ENCODE data around the gene C8B.

Gene C8B

DNA sequence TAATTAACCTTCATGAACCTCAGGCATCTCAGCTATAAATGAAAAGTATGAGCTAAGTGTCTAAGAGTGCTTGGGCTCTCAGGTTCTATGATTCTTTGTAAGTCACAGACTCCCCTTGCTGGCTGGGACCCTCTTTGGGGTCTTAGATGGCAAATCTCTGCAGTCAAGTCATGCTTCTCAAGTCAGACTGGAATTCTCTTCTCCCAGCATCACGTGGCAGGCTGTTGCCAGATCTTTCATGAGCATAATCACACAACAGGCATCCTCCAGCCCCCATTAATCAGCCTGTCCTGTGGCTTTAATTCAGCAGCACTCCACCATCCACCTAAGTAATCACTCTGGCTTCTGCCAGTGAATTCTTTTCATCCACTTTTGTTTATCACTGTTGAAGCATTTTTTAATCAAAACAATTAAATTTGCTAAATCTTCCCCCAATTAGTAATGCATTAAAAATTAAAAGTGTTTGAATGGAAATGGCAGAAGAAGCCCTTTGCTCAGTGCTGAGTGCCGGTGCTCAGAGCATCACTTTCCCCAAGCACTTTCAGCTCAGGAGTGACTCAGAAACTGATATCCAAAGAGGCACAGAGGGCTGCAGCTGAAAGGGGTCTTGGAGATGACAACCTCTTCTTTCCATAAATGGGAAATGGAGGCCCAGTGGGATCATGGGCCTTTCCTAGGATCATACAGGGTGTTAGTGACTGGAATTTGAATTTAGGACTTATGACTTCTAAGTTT is 61.0 kb downstream of the C8B start:
- no peak for DNase-seq (ENCODE audit: extremely low read depth in 1 of 2, low read depth in 1 of 2)

GRCh38 chr1:56903778-56904177 is 62.0 kb downstream of the C8B start:
- no peak for DNase-seq (ENCODE audit: extremely low read depth in 1 of 2, low read depth in 1 of 2)

- no peak for DNase-seq (ENCODE audit: extremely low read depth in 1 of 2, low read depth in 1 of 2)
Observed at GRCh38 chr1:56901716-56902115, 64.1 kb downstream of the C8B start.

DNA sequence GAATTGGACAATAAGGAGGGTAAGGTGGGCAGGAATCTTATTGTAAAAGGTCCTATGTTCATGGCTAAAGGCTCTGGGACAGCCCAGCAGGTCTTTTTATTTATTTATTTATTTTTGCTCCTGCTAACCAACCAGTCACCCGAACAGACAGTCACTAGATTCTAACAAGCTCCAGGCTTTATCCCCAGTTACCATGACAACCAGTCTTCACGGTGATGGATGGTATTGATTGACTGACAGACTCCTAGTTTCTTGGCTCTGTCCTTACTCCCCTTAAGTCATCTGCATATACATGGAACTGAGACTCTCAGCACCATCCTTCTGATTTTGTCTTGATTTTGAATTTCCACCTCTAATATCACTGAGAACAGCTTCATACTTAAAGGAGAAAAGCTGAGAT is 66.9 kb downstream of the C8B start:
- no peak for DNase-seq (ENCODE audit: extremely low read depth in 1 of 2, low read depth in 1 of 2)

- DNase-seq (ENCODE audit: extremely low read depth in 1 of 2, low read depth in 1 of 2): no peak
Observed at GRCh38 chr1:56898005-56898373, 67.8 kb downstream of the C8B start.

GRCh38 chr1:56897150-56898004 is 68.4 kb downstream of the C8B start:
- DNase-seq (ENCODE audit: extremely low read depth in 1 of 2, low read depth in 1 of 2): no peak

GRCh38 chr1:56894014-56894413 is 71.8 kb downstream of the C8B start:
- DNase-seq (ENCODE audit: extremely low read depth in 1 of 2, low read depth in 1 of 2): no peak

- DNase-seq (ENCODE audit: extremely low read depth in 1 of 2, low read depth in 1 of 2): no peak
Observed at GRCh38 chr1:56890229-56890628, 75.6 kb downstream of the C8B start.

DNA sequence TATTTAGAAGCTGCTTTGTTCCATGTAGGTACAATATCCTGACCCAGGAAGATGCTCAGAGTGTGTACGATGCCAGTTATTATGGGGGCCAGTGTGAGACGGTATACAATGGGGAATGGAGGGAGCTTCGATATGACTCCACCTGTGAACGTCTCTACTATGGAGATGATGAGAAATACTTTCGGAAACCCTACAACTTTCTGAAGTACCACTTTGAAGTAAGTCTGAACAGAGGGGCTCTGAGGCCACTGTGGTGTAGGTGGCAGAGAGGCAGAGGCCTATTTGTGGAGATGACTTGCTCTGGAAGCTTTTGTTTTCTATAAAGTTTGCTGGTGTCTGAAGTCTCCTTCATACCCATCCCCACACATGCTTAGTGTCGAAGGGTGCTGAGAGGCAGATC is 84.4 kb downstream of the C8B start:
- no peak for DNase-seq (ENCODE audit: extremely low read depth in 1 of 2, low read depth in 1 of 2)

DNA sequence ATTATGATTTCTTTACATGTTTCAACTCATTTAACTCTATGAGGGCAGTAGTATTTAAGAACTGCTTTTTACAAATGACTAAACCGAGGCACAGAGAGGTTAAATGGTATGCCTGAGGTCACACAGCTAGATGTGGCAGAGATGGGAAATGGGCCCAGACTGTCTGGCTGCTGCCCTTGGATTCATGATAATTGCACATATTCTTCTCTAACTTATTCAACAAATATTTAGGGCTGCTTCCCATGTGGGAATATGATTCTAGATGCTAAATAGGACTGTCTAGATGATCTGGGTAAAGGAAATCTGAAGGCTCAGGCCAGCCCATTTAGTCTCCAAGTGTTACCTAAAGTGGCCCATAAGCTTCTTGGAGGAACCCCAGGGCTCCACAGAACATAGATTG is 85.0 kb downstream of the C8B start:
- no peak for DNase-seq (ENCODE audit: extremely low read depth in 1 of 2, low read depth in 1 of 2)

All from stimulated activated CD8-positive, alpha-beta memory T cell treated with anti-CD3 and anti-CD28 coated beads, Interleukin-7, amount 100 ng/mL, for 48 hours (primary cell).